GM18858 (cell line): Measurements from ENCODE around the gene FES.
A peak's percentile ranks its signal among the peaks of the same experiment; 100 is the strongest.
"Not testable (repeated sequence)": the region's sequence is repeated elsewhere in the genome, so short reads cannot be mapped to it uniquely, and the experiment has no call there.

ENCODE experiments used
- ATAC-seq: cut with Tn5 transposase; IDR thresholded peaks from one replicate; pipeline ENCODE4 v1.9.1; 2021; ENCODE audit not compliant: unreplicated experiment

The FES gene

GRCh38 chr15:90928106-90928505 lies 43.8 kb downstream of the FES start:
- ATAC-seq = not testable (repeated sequence)

- ATAC-seq = no peak
Measured at GRCh38 chr15:90929246-90930019, 45.1 kb downstream of the FES start.

- ATAC-seq = no peak
Measured at GRCh38 chr15:90930861-90931574, 46.7 kb downstream of the FES start.

GRCh38 chr15:90931575-90931827 lies 47.2 kb downstream of the FES start:
- no peak for ATAC-seq

- ATAC-seq = peak; percentile 39
Measured at GRCh38 chr15:90931828-90932659, 47.7 kb downstream of the FES start, which contains the start of gene HDDC3. Gene HDDC3 (minus strand): TSS chr15:90932549. CDS start chr15:90932540, 9 bp downstream.

GRCh38 chr15:90932660-90932991 lies 48.3 kb downstream of the FES start:
- no peak for ATAC-seq

GRCh38 chr15:90933301-90933700 lies 49.0 kb downstream of the FES start:
- ATAC-seq = no peak

GRCh38 chr15:90934256-90934948 lies 50.1 kb downstream of the FES start:
- no peak for ATAC-seq

- peak; percentile 42 for ATAC-seq
Measured at GRCh38 chr15:90934949-90935751, 50.8 kb downstream of the FES start, which contains the start of gene UNC45A. Gene UNC45A (plus strand): TSS chr15:90935285. CDS start chr15:90935325, 40 bp downstream.

- ATAC-seq = no peak
Measured at GRCh38 chr15:90936823-90937222, 52.5 kb downstream of the FES start.

- no peak for ATAC-seq
Measured at GRCh38 chr15:90938261-90938660, 54.0 kb downstream of the FES start.

GRCh38 chr15:90939756-90940155 lies 55.5 kb downstream of the FES start:
- no peak for ATAC-seq

- no peak for ATAC-seq
Measured at GRCh38 chr15:90941038-90941437, 56.7 kb downstream of the FES start.

GRCh38 chr15:90942354-90943120 lies 58.2 kb downstream of the FES start:
- no peak for ATAC-seq

GRCh38 chr15:90945091-90945490 lies 60.8 kb downstream of the FES start:
- no peak for ATAC-seq
